Measurements from ENCODE around the gene CYP3A5. TPM values are rescaled to one million over a fixed set of nuclear protein-coding genes. Genes with fewer than 3 reads are reported as not detected.

Gene CYP3A5
- total and polyA plus RNA-seq, 2 of the 8 experiments (the other 6 are each of a cell fraction or from before 2014, with no cell fraction given) = 0.06 TPM; not detected in 1

DNA sequence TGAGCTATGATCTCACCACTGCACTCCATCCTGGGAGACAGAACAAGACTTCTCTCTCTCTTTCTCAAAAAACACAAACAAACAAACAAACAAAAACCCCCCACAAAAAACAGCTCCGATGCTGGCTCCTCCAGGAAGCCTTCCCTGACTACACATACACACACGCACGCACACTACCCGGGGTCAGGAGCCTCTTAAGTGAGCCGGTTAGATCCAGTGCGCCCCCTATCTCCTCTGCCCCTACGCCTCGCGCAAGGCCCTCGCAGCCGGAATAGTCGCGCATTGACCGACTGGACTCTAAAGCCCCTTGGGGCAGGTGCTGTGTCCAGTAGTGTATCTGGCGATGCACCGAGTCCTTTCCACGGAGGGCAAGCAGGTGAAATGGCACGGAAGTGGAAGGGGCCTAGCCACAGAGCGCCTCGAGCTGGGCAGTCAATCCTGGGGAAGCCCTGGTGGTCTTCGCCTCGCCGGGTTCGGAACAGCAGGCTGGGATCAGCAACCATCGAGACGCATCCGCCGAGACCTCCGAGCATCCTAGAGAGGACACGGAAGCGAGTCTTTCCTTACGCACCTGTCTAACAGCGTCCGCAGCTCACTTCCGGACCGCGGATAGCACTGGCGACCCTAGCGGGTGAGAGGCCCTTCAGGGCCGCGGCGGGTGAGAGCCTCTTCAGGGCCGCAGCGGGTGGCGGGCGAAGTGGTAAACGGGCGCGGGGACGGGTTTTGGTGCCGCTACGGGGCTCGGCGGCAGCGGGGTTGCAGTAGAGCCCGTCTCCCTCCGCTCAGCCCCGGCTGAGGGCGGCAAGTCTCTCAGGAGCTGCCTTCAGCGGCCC is 63.2 kb downstream of the CYP3A5 start, which contains the start of gene ZSCAN25 (continued):
- TF ChIP-seq, protein P1, sequence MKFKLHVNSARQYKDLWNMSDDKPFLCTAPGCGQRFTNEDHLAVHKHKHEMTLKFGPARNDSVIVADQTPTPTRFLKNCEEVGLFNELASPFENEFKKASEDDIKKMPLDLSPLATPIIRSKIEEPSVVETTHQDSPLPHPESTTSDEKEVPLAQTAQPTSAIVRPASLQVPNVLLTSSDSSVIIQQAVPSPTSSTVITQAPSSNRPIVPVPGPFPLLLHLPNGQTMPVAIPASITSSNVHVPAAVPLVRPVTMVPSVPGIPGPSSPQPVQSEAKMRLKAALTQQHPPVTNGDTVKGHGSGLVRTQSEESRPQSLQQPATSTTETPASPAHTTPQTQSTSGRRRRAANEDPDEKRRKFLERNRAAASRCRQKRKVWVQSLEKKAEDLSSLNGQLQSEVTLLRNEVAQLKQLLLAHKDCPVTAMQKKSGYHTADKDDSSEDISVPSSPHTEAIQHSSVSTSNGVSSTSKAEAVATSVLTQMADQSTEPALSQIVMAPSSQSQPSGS (IDR thresholded peaks at IDR 0.05; ENCODE audit: low read length) = 0 out of 2 replicates have a peak, but pooled peaks have one; percentile 38
- TF ChIP-seq JUND (IDR thresholded peaks at IDR 0.05; ENCODE audit: low read length) (no peak; the same call in 1 of the 2 replicates), KDM4A (IDR thresholded peaks at IDR 0.05; ENCODE audit: low read depth, low read length, severe bottlenecking) (peak; percentile 87), PHF8 (conservative IDR thresholded peaks at IDR 0.05; ENCODE audit: low read depth, low read length) (peak; percentile 96), RXRA (IDR thresholded peaks at IDR 0.05; ENCODE audit: insufficient read depth, low read depth, low read length) (no peak), CHD1 (IDR thresholded peaks at IDR 0.05; ENCODE audit: low read depth, low read length) (no peak), BRCA1 (IDR thresholded peaks at IDR 0.05; ENCODE audit: low read depth, low read length) (no peak), CREB1 (IDR thresholded peaks at IDR 0.05) (peak; percentile 78), TAF7 (optimal IDR thresholded peaks at IDR 0.05; ENCODE audit: borderline replicate concordance, low read depth, low read length) (peak; percentile 86), EGR1 (IDR thresholded peaks at IDR 0.05; ENCODE audit: borderline replicate concordance, low read depth, low read length) (peak; percentile 98), NANOG (IDR thresholded peaks at IDR 0.05; ENCODE audit: insufficient read depth, low read depth, low read length, poor library complexity, severe bottlenecking) (no peak), GABPA (IDR thresholded peaks at IDR 0.05; ENCODE audit: borderline replicate concordance, insufficient read depth, low read length) (peak; percentile 97), MAFK (IDR thresholded peaks at IDR 0.05; ENCODE audit: low read depth, low read length) (no peak), TAF1 (IDR thresholded peaks at IDR 0.05; ENCODE audit: low read depth, low read length) (peak; percentile 98), SIRT6 (IDR thresholded peaks at IDR 0.05; ENCODE audit: low read length) (no peak)
- TF ChIP-seq, protein P2, sequence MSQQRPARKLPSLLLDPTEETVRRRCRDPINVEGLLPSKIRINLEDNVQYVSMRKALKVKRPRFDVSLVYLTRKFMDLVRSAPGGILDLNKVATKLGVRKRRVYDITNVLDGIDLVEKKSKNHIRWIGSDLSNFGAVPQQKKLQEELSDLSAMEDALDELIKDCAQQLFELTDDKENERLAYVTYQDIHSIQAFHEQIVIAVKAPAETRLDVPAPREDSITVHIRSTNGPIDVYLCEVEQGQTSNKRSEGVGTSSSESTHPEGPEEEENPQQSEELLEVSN (IDR thresholded peaks at IDR 0.05) = peak; percentile 74; the same call in 1 of the 2 replicates
- TF ChIP-seq, protein P3, sequence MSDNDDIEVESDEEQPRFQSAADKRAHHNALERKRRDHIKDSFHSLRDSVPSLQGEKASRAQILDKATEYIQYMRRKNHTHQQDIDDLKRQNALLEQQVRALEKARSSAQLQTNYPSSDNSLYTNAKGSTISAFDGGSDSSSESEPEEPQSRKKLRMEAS (IDR thresholded peaks at IDR 0.05) = peak; percentile 85
- TF ChIP-seq, protein P4, sequence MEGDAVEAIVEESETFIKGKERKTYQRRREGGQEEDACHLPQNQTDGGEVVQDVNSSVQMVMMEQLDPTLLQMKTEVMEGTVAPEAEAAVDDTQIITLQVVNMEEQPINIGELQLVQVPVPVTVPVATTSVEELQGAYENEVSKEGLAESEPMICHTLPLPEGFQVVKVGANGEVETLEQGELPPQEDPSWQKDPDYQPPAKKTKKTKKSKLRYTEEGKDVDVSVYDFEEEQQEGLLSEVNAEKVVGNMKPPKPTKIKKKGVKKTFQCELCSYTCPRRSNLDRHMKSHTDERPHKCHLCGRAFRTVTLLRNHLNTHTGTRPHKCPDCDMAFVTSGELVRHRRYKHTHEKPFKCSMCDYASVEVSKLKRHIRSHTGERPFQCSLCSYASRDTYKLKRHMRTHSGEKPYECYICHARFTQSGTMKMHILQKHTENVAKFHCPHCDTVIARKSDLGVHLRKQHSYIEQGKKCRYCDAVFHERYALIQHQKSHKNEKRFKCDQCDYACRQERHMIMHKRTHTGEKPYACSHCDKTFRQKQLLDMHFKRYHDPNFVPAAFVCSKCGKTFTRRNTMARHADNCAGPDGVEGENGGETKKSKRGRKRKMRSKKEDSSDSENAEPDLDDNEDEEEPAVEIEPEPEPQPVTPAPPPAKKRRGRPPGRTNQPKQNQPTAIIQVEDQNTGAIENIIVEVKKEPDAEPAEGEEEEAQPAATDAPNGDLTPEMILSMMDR (IDR thresholded peaks at IDR 0.05; ENCODE audit: control extremely low read depth in 1 of 3, insufficient read depth in 1 of 3, low read depth in 1 of 3, low read length in 3 of 3) = peak; percentile 45 to 70 (median 62)

Measured in H1 (cell line).